ENCODE measurements around the gene CIZ1. TPM values are rescaled to one million over a fixed set of nuclear protein-coding genes. Genes with fewer than 3 reads are reported as not detected.

The CIZ1 gene
- polyA plus RNA-seq, 1 of the 3 experiments (the other 2 are of a cell fraction) = 37.0 TPM

GRCh38 chr9:128127568-128127989 lies 63.8 kb downstream of the CIZ1 start, which contains the start of gene PTGES2 (continued):
- TF ChIP-seq MAX (IDR thresholded peaks at IDR 0.05; ENCODE audit: low read depth) (peak; percentile 86), EP300 (IDR thresholded peaks at IDR 0.05; ENCODE audit: borderline replicate concordance in 1 of 2, low read depth in 1 of 2, low read length in 1 of 2) (no peak), MXI1 (IDR thresholded peaks at IDR 0.05; ENCODE audit: low read depth, low read length) (peak; percentile 77), PBX3 (IDR thresholded peaks at IDR 0.05) (no peak), USF2 (IDR thresholded peaks at IDR 0.05; ENCODE audit: borderline replicate concordance, low read depth, low read length) (no peak), MEF2A (IDR thresholded peaks at IDR 0.05; ENCODE audit: borderline replicate concordance, low read depth) (peak; percentile 45; the same call in 1 of the 2 replicates), TAF1 (IDR thresholded peaks at IDR 0.05; ENCODE audit: borderline replicate concordance, low read depth, low read length) (no peak), CHD2 (IDR thresholded peaks at IDR 0.05; ENCODE audit: low read length, partially characterized antibody) (no peak), GABPA (IDR thresholded peaks at IDR 0.05; ENCODE audit: low read depth) (no peak; the same call in 1 of the 2 replicates), ELF1 (IDR thresholded peaks at IDR 0.05) (peak; percentile 60; the same call in 1 of the 2 replicates), POLR2AphosphoS5 (IDR thresholded peaks at IDR 0.05; ENCODE audit: low read depth, low read length) (no peak), TEAD4 (IDR thresholded peaks at IDR 0.05; ENCODE audit: borderline replicate concordance, insufficient read depth) (no peak), FOXJ3 (CRISPR knock-in tag; IDR thresholded peaks at IDR 0.05) (no peak), GATA2 (CRISPR knock-in tag; IDR thresholded peaks at IDR 0.05) (no peak), FOXM1 (IDR thresholded peaks at IDR 0.05; ENCODE audit: low read depth) (no peak), RAD21 (IDR thresholded peaks at IDR 0.05; ENCODE audit: low read length) (no peak), EZH2phosphoT487 (IDR thresholded peaks at IDR 0.05; ENCODE audit: borderline replicate concordance, low read depth) (no peak)
- TF ChIP-seq, protein P1, sequence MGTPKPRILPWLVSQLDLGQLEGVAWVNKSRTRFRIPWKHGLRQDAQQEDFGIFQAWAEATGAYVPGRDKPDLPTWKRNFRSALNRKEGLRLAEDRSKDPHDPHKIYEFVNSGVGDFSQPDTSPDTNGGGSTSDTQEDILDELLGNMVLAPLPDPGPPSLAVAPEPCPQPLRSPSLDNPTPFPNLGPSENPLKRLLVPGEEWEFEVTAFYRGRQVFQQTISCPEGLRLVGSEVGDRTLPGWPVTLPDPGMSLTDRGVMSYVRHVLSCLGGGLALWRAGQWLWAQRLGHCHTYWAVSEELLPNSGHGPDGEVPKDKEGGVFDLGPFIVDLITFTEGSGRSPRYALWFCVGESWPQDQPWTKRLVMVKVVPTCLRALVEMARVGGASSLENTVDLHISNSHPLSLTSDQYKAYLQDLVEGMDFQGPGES (IDR thresholded peaks at IDR 0.05; ENCODE audit: low read depth, low read length) = no peak

All from SK-N-SH (cell line).